ENCODE results near the gene MACROD2. TPM values are rescaled to one million over a fixed set of nuclear protein-coding genes. Genes with fewer than 3 reads are reported as not detected.
A peak's percentile ranks its signal among the peaks of the same experiment; 100 is the strongest.

MACROD2 gene
- total and polyA plus RNA-seq, 2 of the 4 experiments (the other 2 are of a cell fraction) = not detected

GRCh38 chr20:14142171-14142570 lies 146.9 kb downstream of the MACROD2 start:
- Histone ChIP-seq H2BK5ac (ENCODE audit: low read depth, low read length, poor library complexity, severe bottlenecking) (no peak overlapping the region), H3K4ac (ENCODE audit: low read depth, low read length) (no peak overlapping the region), H2AK9ac (replicated peaks; ENCODE audit: low read depth, low read length, poor library complexity) (no peak overlapping the region), H3K23ac (ENCODE audit: low read depth, low read length) (no peak overlapping the region), H3K18ac (ENCODE audit: low read depth, low read length) (no peak overlapping the region), H2AFZ (replicated peaks; ENCODE audit: low read length, poor library complexity) (no peak overlapping the region), H4K5ac (ENCODE audit: low read depth, low read length) (no peak overlapping the region), H3K27me3 (ENCODE audit: control insufficient read depth, insufficient read depth, low read length) (no peaks in the 10 kb centered on the region), H3K9me1 (ENCODE audit: insufficient read depth, low read length) (no peaks in the 10 kb centered on the region), H3K9ac (ENCODE audit: low read depth, low read length) (no peak overlapping the region), H3K36me3 (ENCODE audit: control insufficient read depth, insufficient read depth, low read length) (no peaks in the 10 kb centered on the region), H3K9me3 (ENCODE audit: control insufficient read depth, insufficient read depth, low read length) (no peaks in the 10 kb centered on the region), H2BK15ac (ENCODE audit: low read depth, low read length) (no peak overlapping the region), H4K8ac (ENCODE audit: low read depth in 2 of 2, low read length in 2 of 2) (no peak overlapping the region), H2AK5ac (ENCODE audit: low read depth, low read length) (no peak overlapping the region), H2BK20ac (ENCODE audit: low read depth, low read length) (no peak overlapping the region), H3K14ac (replicated peaks; ENCODE audit: low read depth, low read length) (no peak overlapping the region), H3K79me1 (ENCODE audit: low read depth in 1 of 2, low read length in 2 of 2) (no peaks in the 10 kb centered on the region), H3K4me2 (ENCODE audit: low read depth, low read length) (no peak overlapping the region), H3K4me1 (ENCODE audit: control insufficient read depth, insufficient read depth, low read length) (no peaks in the 10 kb centered on the region), H4K20me1 (ENCODE audit: insufficient read depth, low read length) (no peaks in the 10 kb centered on the region), H3K27ac (ENCODE audit: insufficient read depth, low read length) (no peak overlapping the region), H3K56ac (ENCODE audit: extremely low read depth, insufficient read depth, low read length) (no peak overlapping the region), H4K91ac (ENCODE audit: insufficient read depth, low read depth, low read length) (no peak overlapping the region), H3K4me3 (ENCODE audit: insufficient read depth, low read depth, low read length) (no peak overlapping the region), H2BK120ac (ENCODE audit: low read depth, low read length) (no peak overlapping the region)
- WGBS, 2 experiments (ENCODE audit: extremely low coverage in 2 of 2, insufficient read length in 1 of 2) = 0% methylated on average over 2 of the region's 5 CpGs; no CpG with 5 or more reads in 1 of the 2 experiments
- intact Hi-C loops (cut with micrococcal nuclease) = loop anchor here (2.0 kb wide), 1 partner anchor 195 kb away; the partner anchor contains the start of gene FLRT3
- ChIA-PET POLR2A (ENCODE audit: unreplicated experiment) (no interaction called here), CTCF (no interaction called here)
- DNase-seq = peak; percentile 19
- no TSS peak for BruUV-seq (replicated peaks)
- dilution Hi-C loops (cut with HindIII; ENCODE audit: low sequenced_read_pairs, unreplicated experiment) = no loop called here
- no peak for ATAC-seq (ENCODE audit: low read depth)
- TF ChIP-seq FOS (IDR thresholded peaks at IDR 0.05; ENCODE audit: low read depth, low read length) (no peak), RAD21 (IDR thresholded peaks at IDR 0.05; ENCODE audit: low read length) (peak; percentile 53), POLR2A (IDR thresholded peaks at IDR 0.05; ENCODE audit: low read depth, low read length) (no peak), MAFK (IDR thresholded peaks at IDR 0.05; ENCODE audit: low read depth, low read length) (no peak), RFX5 (IDR thresholded peaks at IDR 0.05; ENCODE audit: low read depth, low read length) (no peak), CTCF (conservative IDR thresholded peaks at IDR 0.05; ENCODE audit: low read depth, low read length) (peak; percentile 39; the same call in 1 of the 2 replicates), SMC3 (IDR thresholded peaks at IDR 0.05; ENCODE audit: low read depth, low read length) (0 out of 2 replicates have a peak, but pooled peaks have one; percentile 6), NFE2L2 (IDR thresholded peaks at IDR 0.05; ENCODE audit: low read depth, low read length) (no peak)
- in situ Hi-C loops (cut with MboI; ENCODE audit: low sequenced_read_pairs) = no loop called here

Measured in IMR-90 (cell line).